H9 (cell line): ENCODE measurements around the gene ZNF432. TPM values are rescaled to one million over a fixed set of nuclear protein-coding genes. Genes with fewer than 3 reads are reported as not detected.

Experiments used
- DNase-seq: peaks from one replicate; pipeline ENCODE4 v3.0.0-alpha.2; 2017
- H2AFZ ChIP-seq: one replicate; pipeline ENCODE4 v1.6.1; 2013; ENCODE audit warnings: mild to moderate bottlenecking, low read length, control low read depth, moderate library complexity
- H2AK5ac ChIP-seq: 2 replicates; pipeline ENCODE4 v1.6.1; 2013; ENCODE audit warnings: low read length, control low read depth, mixed read lengths; ENCODE audit not compliant: insufficient read length
- H2BK120ac ChIP-seq: one replicate; pipeline ENCODE4 v1.6.1; 2013; ENCODE audit warnings: low read depth, mild to moderate bottlenecking, low read length, control low read depth, inconsistent platforms; ENCODE audit not compliant: poor library complexity, severe bottlenecking
- H2BK12ac ChIP-seq: 2 replicates; pipeline ENCODE4 v1.6.1; 2013; ENCODE audit warnings: low read length, control low read depth, mixed read lengths, low read depth; ENCODE audit not compliant: insufficient read length
- H2BK15ac ChIP-seq: 2 replicates; pipeline ENCODE4 v1.6.1; 2013; ENCODE audit warnings: low read depth, low read length, control low read depth
- H2BK20ac ChIP-seq: one replicate; pipeline ENCODE4 v1.6.1; 2013; ENCODE audit warnings: low read depth, mild to moderate bottlenecking, low read length, control low read depth, inconsistent platforms; ENCODE audit not compliant: poor library complexity, severe bottlenecking
- H2BK5ac ChIP-seq: 2 replicates; pipeline ENCODE4 v1.6.1; 2013; ENCODE audit warnings: low read length, control low read depth, mixed read lengths; ENCODE audit not compliant: insufficient read length
- H3K14ac ChIP-seq: 2 replicates; pipeline ENCODE4 v1.6.1; 2013; ENCODE audit warnings: low read length, control low read depth; ENCODE audit not compliant: insufficient read depth
- H3K18ac ChIP-seq: 2 replicates; pipeline ENCODE4 v1.6.1; 2013; ENCODE audit warnings: low read depth, mild to moderate bottlenecking, mixed read lengths, low read length, control low read depth; ENCODE audit not compliant: insufficient read length
- H3K23ac ChIP-seq: 2 replicates; pipeline ENCODE4 v1.6.1; 2013; ENCODE audit warnings: low read length, control low read depth, mixed read lengths, low read depth; ENCODE audit not compliant: insufficient read length
- H3K23me2 ChIP-seq: 2 replicates; pipeline ENCODE4 v1.6.1; 2013; ENCODE audit warnings: low read depth, mild to moderate bottlenecking, mixed read lengths, low read length, control low read depth; ENCODE audit not compliant: insufficient read length, poor library complexity, severe bottlenecking
- H3K27ac ChIP-seq: 2 replicates; pipeline ENCODE4 v1.5.1; 2013; ENCODE audit warnings: low read length, control low read depth, mixed read lengths, low read depth; ENCODE audit not compliant: insufficient read length
- H3K27me3 ChIP-seq: 2 replicates; pipeline ENCODE4 v1.6.1; 2013; ENCODE audit warnings: low read length, control low read depth, inconsistent platforms; ENCODE audit not compliant: insufficient read depth
- H3K4ac ChIP-seq: 2 replicates; pipeline ENCODE4 v1.6.1; 2013; ENCODE audit warnings: low read depth, mild to moderate bottlenecking, control low read depth, inconsistent platforms, low read length, moderate library complexity
- H3K4me1 ChIP-seq: 2 replicates; pipeline ENCODE4 v1.6.1; 2013; ENCODE audit warnings: low read length, control low read depth, inconsistent platforms; ENCODE audit not compliant: insufficient read depth
- H3K4me2 ChIP-seq: 2 replicates; pipeline ENCODE4 v1.6.1; 2013; ENCODE audit warnings: low read length, control low read depth, mixed read lengths; ENCODE audit not compliant: insufficient read length, insufficient read depth
- H3K56ac ChIP-seq: 2 replicates; pipeline ENCODE4 v1.6.1; 2013; ENCODE audit warnings: low read depth, mild to moderate bottlenecking, mixed read lengths, low read length, control low read depth; ENCODE audit not compliant: insufficient read length
- H3K79me1 ChIP-seq: 2 replicates; pipeline ENCODE4 v1.6.1; 2013; ENCODE audit warnings: low read depth, mild to moderate bottlenecking, moderate library complexity, low read length, control low read depth, inconsistent platforms; ENCODE audit not compliant: insufficient read depth, poor library complexity, severe bottlenecking
- H3K79me2 ChIP-seq: 2 replicates; pipeline ENCODE4 v1.6.1; 2013; ENCODE audit warnings: low read length, control low read depth, inconsistent platforms; ENCODE audit not compliant: insufficient read depth
- H3K9ac ChIP-seq: 2 replicates; pipeline ENCODE4 v1.6.1; 2013; ENCODE audit warnings: low read length, control low read depth, mixed read lengths; ENCODE audit not compliant: insufficient read length; ENCODE audit errors: extremely low read depth
- H3K9me3 ChIP-seq: one replicate; pipeline ENCODE4 v1.6.1; 2013; ENCODE audit warnings: low read depth, low read length, inconsistent platforms; ENCODE audit not compliant: control insufficient read depth
- H3T11ph ChIP-seq: one replicate; pipeline ENCODE4 v1.6.1; 2013; ENCODE audit warnings: mild to moderate bottlenecking, low read length, control low read depth, inconsistent platforms
- H4K20me1 ChIP-seq: one replicate; pipeline ENCODE4 v1.6.1; 2013; ENCODE audit not compliant: control insufficient read depth, insufficient read length, insufficient read depth
- H4K5ac ChIP-seq: 2 replicates; pipeline ENCODE4 v1.6.1; 2013; ENCODE audit warnings: low read depth, mild to moderate bottlenecking, mixed read lengths, low read length, control low read depth; ENCODE audit not compliant: insufficient read length
- H4K8ac ChIP-seq: replicated peaks from 2 replicates; pipeline ENCODE4 v1.6.1; 2013; ENCODE audit warnings: low read length, control low read depth, mixed read lengths, low read depth; ENCODE audit not compliant: insufficient read length
- H4K91ac ChIP-seq: 2 replicates; pipeline ENCODE4 v1.6.1; 2013; ENCODE audit warnings: low read depth, mild to moderate bottlenecking, moderate library complexity, mixed read lengths, low read length, control low read depth; ENCODE audit not compliant: insufficient read length
- H3K27ac Mint-ChIP-seq, 3 experiments: 2 replicates in 2 of 3; 3 replicates in 1 of 3; pipeline ENCODE4 v1.8.0; 2020 to 2021; ENCODE audit warnings: mixed read lengths in 3 of 3, mild to moderate bottlenecking in 1 of 3, moderate library complexity in 1 of 3
- H3K27me3 Mint-ChIP-seq: 2 replicates; pipeline ENCODE4 v1.8.0; 2021; ENCODE audit warnings: low read depth, mild to moderate bottlenecking, moderate library complexity, mixed read lengths
- H3K36me3 Mint-ChIP-seq, 3 experiments: 2 replicates in 2 of 3; 3 replicates in 1 of 3; pipeline ENCODE4 v1.8.0; 2020 to 2021; ENCODE audit warnings: low read depth in 3 of 3, mixed read lengths in 3 of 3; ENCODE audit not compliant: insufficient read depth in 1 of 3
- H3K4me1 Mint-ChIP-seq, 2 experiments: 2 replicates each; pipeline ENCODE4 v1.8.0; 2020; ENCODE audit warnings: mixed read lengths in 2 of 2
- H3K4me3 Mint-ChIP-seq, 2 experiments: 2 replicates in 1 of 2; 3 replicates in 1 of 2; pipeline ENCODE4 v1.8.0; 2020 to 2021; ENCODE audit warnings: mild to moderate bottlenecking in 2 of 2, mixed read lengths in 2 of 2, moderate library complexity in 1 of 2
- H3K9me3 Mint-ChIP-seq, 2 experiments: 2 replicates in 1 of 2; 3 replicates in 1 of 2; pipeline ENCODE4 v1.8.0; 2020; ENCODE audit warnings: mild to moderate bottlenecking in 2 of 2, mixed read lengths in 2 of 2, moderate library complexity in 1 of 2
- WGBS: extraction: QIAGEN DNeasy Blood & Tissue Kit; methylation state at CpG from one replicate; pipeline ENCODE4 v1.1.7; 2013; ENCODE audit warnings: missing lambda C conversion rate, low lambda C conversion rate, mixed read lengths; ENCODE audit not compliant: insufficient read length; ENCODE audit errors: extremely low coverage; 5-methylcytosine and 5-hydroxymethylcytosine counted together
- total RNA-seq: library from RNA; stranded (reverse); gene quantifications from 2 replicates; pipeline ENCODE4 v1.2.1, GENCODE V29; 2021
- TF ChIP-seq, protein P1 (sequence below): fragments of 200-600 bp; sonication (generic); conservative IDR thresholded peaks from 3 replicates; pipeline ENCODE4 v1.8.0; 2021; ENCODE audit warnings: antibody characterized with exemption, mild to moderate bottlenecking

The ZNF432 gene
- total RNA-seq, 1 experiment from 2014 or later, result 13.2 TPM

DNA sequence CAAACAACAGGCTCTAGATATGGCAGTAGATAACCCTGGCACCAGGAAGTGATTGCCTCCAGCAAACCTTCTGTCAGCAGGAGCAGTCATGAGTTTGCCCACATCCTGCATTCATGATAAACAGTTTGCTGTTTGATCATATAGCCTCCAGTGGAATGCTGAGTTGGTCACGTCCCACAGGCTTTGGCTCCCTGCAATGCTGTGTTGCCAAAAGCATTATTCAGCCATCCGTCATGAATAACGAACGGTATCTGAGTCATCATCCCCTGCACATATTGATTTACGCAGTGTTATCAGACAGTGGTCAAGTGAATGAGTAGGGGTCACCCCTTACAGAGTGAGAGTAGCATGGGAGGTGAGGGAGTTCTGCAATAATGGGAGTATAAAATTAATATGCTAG lies 21.9 kb upstream of the ZNF432 start:
- H3K27me3 Mint-ChIP-seq, result no peaks in the 10 kb centered on the region; the same call in 1 of the 2 replicates
- no peaks in the 10 kb centered on the region for H3K23me2 ChIP-seq
- no peaks in the 10 kb centered on the region for H3K27me3 ChIP-seq
- no peak overlapping the region for H2BK20ac ChIP-seq
- H2BK5ac ChIP-seq, result no peak overlapping the region
- peaks cover 80 to 98% (median 96%) of the 10 kb centered on the region in 3 experiments for H3K36me3 Mint-ChIP-seq
- H3K4me1 Mint-ChIP-seq, result no peaks in the 10 kb centered on the region
- no peak overlapping the region for H2BK120ac ChIP-seq
- peaks cover 74 to 89% of the 10 kb centered on the region in 2 experiments for H3K9me3 Mint-ChIP-seq
- no peaks in the 10 kb centered on the region for H3K79me1 ChIP-seq
- no peak overlapping the region for H3K4me2 ChIP-seq
- H3K23ac ChIP-seq, result no peak overlapping the region
- no CpG with 5 or more reads among the region's 5 CpGs for WGBS
- H3K56ac ChIP-seq, result no peak overlapping the region
- no peak overlapping the region for H4K5ac ChIP-seq
- H2AFZ ChIP-seq, result no peak overlapping the region
- no peaks in the 10 kb centered on the region for H3K79me2 ChIP-seq
- H3T11ph ChIP-seq, result no peak overlapping the region
- no peak overlapping the region for H3K14ac ChIP-seq
- no peak overlapping the region for H2BK15ac ChIP-seq
- no peak overlapping the region for H3K27ac ChIP-seq
- H2BK12ac ChIP-seq, result no peak overlapping the region
- H3K18ac ChIP-seq, result no peak overlapping the region
- H4K8ac ChIP-seq, result no peak overlapping the region
- H4K20me1 ChIP-seq, result no peaks in the 10 kb centered on the region
- H4K91ac ChIP-seq, result no peak overlapping the region
- H3K4me3 Mint-ChIP-seq, result no peak overlapping the region
- peaks cover 57% of the 10 kb centered on the region for H3K9me3 ChIP-seq
- no peak overlapping the region for H2AK5ac ChIP-seq
- H3K4ac ChIP-seq, result no peak overlapping the region
- no peaks in the 10 kb centered on the region for H3K4me1 ChIP-seq
- no peak overlapping the region for H3K27ac Mint-ChIP-seq
- TF ChIP-seq, protein P1, sequence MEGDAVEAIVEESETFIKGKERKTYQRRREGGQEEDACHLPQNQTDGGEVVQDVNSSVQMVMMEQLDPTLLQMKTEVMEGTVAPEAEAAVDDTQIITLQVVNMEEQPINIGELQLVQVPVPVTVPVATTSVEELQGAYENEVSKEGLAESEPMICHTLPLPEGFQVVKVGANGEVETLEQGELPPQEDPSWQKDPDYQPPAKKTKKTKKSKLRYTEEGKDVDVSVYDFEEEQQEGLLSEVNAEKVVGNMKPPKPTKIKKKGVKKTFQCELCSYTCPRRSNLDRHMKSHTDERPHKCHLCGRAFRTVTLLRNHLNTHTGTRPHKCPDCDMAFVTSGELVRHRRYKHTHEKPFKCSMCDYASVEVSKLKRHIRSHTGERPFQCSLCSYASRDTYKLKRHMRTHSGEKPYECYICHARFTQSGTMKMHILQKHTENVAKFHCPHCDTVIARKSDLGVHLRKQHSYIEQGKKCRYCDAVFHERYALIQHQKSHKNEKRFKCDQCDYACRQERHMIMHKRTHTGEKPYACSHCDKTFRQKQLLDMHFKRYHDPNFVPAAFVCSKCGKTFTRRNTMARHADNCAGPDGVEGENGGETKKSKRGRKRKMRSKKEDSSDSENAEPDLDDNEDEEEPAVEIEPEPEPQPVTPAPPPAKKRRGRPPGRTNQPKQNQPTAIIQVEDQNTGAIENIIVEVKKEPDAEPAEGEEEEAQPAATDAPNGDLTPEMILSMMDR, result no peak
- no peak for DNase-seq
- H3K9ac ChIP-seq, result no peak overlapping the region
